ENCODE measurements around the gene RAMAC.

RAMAC gene

DNA sequence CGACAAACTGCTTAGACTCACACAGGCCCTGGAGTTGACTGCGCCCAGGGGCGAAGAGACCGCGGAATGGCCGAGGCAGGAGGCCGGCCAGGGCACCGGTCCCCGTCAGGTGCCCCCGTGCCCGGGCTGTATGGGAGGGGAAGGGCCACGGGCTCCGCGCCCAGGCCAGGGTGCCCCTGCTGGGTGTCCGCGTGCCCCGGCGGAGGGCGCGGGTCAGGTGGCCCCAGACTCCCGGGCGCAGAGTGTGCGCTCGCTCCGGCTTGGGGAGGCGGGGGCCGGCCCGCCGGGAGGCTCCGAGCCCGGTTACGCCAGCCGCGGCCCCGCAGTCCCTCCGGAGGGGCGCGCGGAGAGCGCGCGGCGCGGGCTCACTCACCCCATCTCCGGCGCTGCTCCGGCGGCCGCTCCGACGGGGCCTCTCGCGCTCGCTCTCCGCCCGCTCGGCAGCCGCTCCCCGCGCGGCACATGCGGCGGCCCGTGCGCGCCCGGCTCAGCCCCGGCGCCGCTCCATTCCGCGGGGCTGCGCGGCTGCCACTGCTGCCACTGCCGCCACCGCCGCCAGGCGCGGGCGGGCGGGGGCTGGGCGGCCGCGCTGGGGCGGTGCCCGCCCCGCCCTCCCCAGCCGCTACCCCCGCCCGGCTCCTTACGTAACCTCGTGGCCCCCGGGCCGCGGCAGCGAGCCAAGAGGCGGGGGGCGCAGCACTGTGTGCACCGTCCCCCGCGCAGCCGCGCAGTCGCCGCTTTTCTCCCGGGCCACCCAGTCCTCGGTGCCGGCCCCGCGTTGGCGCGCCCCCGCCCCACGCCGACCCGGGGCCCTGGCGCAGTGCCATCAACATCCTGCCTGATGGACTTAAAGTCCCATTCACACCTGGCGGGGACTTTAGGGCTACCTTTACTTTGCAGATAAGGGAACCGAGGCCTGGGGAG, 33.6 kb upstream of the RAMAC start, which contains the start of gene HOMER2:
Gene HOMER2, minus strand, starts transcription at position 563 of the 924 bp plus-strand sequence. Its CDS starts 185 bp downstream, at position 378.
- in situ Hi-C loops (cut with MboI; ENCODE audit: low sequenced_read_pairs): no loop called here
- Histone ChIP-seq H3K9me3 (no peaks in the 10 kb centered on the region), H3K36me3 (replicated peaks) (no peaks in the 10 kb centered on the region), H3K27me3 (ENCODE audit: low read depth) (no peaks in the 10 kb centered on the region), H3K4me3 (peak within 1 kb of the TSS; percentile 55), H3K4me1 (peaks cover 19% of the 10 kb centered on the region)
- peak; percentile 58 to 83 for DNase-seq (ENCODE audit: low spot score in 2 of 2)

- no peaks in the 10 kb centered on the region for H3K36me3 ChIP-seq (replicated peaks)
- DNase-seq (ENCODE audit: low spot score in 2 of 2): no peak
- H3K4me3 ChIP-seq: no peak overlapping the region
- no peaks in the 10 kb centered on the region for H3K27me3 ChIP-seq (ENCODE audit: low read depth)
- in situ Hi-C loops (cut with MboI; ENCODE audit: low sequenced_read_pairs): no loop called here
- peaks cover 12% of the 10 kb centered on the region for H3K4me1 ChIP-seq
- H3K9me3 ChIP-seq: no peaks in the 10 kb centered on the region
Measured at GRCh38 chr15:82958638-82959037, 27.4 kb upstream of the RAMAC start.

DNA sequence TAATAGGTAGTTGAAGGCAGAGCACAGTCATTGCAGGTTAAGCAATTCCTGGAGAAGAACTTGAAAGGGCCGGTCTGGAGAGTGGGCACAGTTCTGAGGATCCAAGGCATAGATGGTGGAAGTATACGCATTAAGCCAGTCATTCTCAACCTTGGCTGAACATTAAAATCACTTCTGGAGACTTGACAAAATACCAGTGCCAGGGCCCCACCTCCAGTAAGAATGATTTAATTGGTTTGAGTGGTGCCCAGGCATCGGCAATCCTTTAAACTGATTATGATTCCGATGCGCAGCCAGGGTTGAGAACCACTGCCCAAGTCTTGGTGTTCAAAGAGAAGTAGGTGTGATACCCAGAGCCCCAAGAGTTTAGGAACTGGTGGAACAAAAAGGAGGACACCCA, 26.6 kb upstream of the RAMAC start:
- Histone ChIP-seq H3K4me1 (peaks cover 12% of the 10 kb centered on the region), H3K36me3 (replicated peaks) (no peaks in the 10 kb centered on the region), H3K27me3 (ENCODE audit: low read depth) (no peaks in the 10 kb centered on the region), H3K4me3 (no peak overlapping the region), H3K9me3 (no peaks in the 10 kb centered on the region)
- in situ Hi-C loops (cut with MboI; ENCODE audit: low sequenced_read_pairs): no loop called here
- no peak for DNase-seq (ENCODE audit: low spot score in 2 of 2)

DNA sequence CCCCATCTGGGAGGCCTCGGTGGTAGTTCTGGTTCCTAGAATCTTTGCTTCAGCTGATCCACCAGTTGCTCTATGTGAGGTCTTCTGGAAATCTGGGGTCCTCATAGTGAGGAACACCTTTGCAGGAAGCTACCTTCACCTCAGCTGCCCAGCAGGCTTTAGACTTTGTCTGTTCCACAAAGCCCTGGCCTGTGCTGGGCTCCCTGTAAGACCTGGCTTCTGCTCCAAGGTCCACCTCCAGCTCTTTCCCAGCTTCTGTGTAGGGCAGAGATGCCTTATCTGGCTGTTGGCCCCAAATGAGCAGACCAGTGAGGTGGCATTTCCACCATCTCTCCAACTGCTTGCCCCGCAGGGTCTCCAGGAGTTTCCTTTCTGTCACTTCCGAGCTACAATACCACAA, 25.2 kb upstream of the RAMAC start:
- no peak overlapping the region for H3K4me3 ChIP-seq
- in situ Hi-C loops (cut with MboI; ENCODE audit: low sequenced_read_pairs): no loop called here

GRCh38 chr15:82963471-82964341, 22.3 kb upstream of the RAMAC start:
- Histone ChIP-seq H3K4me3 (no peak overlapping the region), H3K9me3 (no peaks in the 10 kb centered on the region), H3K36me3 (replicated peaks) (no peaks in the 10 kb centered on the region), H3K4me1 (peaks cover 12% of the 10 kb centered on the region), H3K27me3 (ENCODE audit: low read depth) (no peaks in the 10 kb centered on the region)
- no peak for DNase-seq (ENCODE audit: low spot score in 2 of 2)
- in situ Hi-C loops (cut with MboI; ENCODE audit: low sequenced_read_pairs): no loop called here

More for the DNA sequence above, 25.2 kb upstream of the RAMAC start:
- Histone ChIP-seq H3K36me3 (replicated peaks) (no peaks in the 10 kb centered on the region), H3K9me3 (no peaks in the 10 kb centered on the region), H3K4me1 (peaks cover 12% of the 10 kb centered on the region), H3K27me3 (ENCODE audit: low read depth) (no peaks in the 10 kb centered on the region)
- no peak for DNase-seq (ENCODE audit: low spot score in 2 of 2)

DNA sequence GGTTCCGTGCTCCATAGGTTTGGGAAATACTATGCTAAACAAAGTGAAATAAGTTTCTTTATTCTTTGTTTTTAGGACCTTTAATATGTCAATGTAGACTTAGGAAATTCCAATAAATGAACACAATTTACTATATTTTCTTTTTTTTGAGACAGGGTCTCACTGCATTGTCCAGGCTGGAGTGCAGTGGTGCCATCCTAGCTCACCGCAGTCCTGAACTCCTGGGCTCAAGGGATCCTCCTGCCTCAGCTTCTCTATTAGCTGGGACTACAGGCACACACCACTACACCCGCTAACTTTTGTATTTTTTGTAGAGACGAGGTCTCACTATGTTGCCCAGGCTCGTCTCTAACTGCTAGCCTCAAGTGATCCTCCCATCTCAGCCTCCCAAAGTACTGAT, 21.1 kb upstream of the RAMAC start:
- Histone ChIP-seq H3K4me3 (no peak overlapping the region), H3K9me3 (no peaks in the 10 kb centered on the region), H3K36me3 (replicated peaks) (no peaks in the 10 kb centered on the region), H3K27me3 (ENCODE audit: low read depth) (no peaks in the 10 kb centered on the region), H3K4me1 (peaks cover 15% of the 10 kb centered on the region)
- no peak for DNase-seq (ENCODE audit: low spot score in 2 of 2)
- in situ Hi-C loops (cut with MboI; ENCODE audit: low sequenced_read_pairs): no loop called here

DNA sequence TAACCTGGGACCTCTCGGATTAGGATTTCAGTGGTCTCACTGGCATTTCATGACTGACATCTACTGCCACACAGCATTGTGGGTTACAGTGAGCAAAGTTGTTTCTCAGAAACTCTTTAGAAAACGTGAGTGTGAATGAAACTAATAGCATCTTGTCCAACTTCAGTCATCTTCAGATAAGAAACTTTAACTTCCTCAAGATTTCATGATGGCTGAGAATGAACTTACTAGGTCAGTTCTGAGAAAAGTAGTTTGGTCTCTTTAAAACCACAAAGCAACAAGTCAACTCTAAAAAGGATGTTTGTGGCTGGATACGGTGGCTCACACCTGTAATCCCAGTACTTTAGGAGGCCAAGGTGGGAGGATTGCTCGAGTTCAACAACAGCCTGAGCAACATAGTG, 19.3 kb upstream of the RAMAC start:
- Histone ChIP-seq H3K27me3 (ENCODE audit: low read depth) (no peaks in the 10 kb centered on the region), H3K4me1 (peaks cover 9% of the 10 kb centered on the region), H3K36me3 (replicated peaks) (no peaks in the 10 kb centered on the region), H3K9me3 (no peaks in the 10 kb centered on the region), H3K4me3 (no peak overlapping the region)
- no peak for DNase-seq (ENCODE audit: low spot score in 2 of 2)
- in situ Hi-C loops (cut with MboI; ENCODE audit: low sequenced_read_pairs): no loop called here

DNA sequence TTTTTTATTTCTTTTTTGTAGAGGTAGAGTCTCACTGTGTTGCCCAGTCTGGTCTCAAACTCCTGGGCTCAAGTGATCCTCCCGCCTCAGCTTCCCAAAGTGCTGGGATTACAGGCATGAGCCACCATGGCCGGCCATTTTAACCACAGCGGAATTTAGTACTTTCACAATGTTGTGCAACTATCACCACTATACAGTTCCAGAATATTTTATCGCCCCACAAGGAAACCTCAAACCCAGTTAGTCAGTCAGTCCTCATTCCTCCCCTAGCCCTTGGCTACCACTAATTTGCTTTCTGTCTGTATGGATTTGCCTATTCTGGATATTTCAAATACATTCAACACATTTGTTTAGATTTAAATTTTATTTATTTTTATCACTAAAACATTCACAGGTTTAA, 17.9 kb upstream of the RAMAC start:
- DNase-seq (ENCODE audit: low spot score in 2 of 2): no peak
- Histone ChIP-seq H3K27me3 (ENCODE audit: low read depth) (no peaks in the 10 kb centered on the region), H3K9me3 (no peaks in the 10 kb centered on the region), H3K36me3 (replicated peaks) (no peaks in the 10 kb centered on the region), H3K4me3 (no peak overlapping the region), H3K4me1 (peaks cover 6% of the 10 kb centered on the region)
- in situ Hi-C loops (cut with MboI; ENCODE audit: low sequenced_read_pairs): no loop called here

GRCh38 chr15:82969353-82969752, 16.7 kb upstream of the RAMAC start:
- Histone ChIP-seq H3K36me3 (replicated peaks) (no peaks in the 10 kb centered on the region), H3K27me3 (ENCODE audit: low read depth) (no peaks in the 10 kb centered on the region), H3K4me3 (no peak overlapping the region), H3K9me3 (no peaks in the 10 kb centered on the region), H3K4me1 (peaks cover 6% of the 10 kb centered on the region)
- in situ Hi-C loops (cut with MboI; ENCODE audit: low sequenced_read_pairs): no loop called here
- DNase-seq (ENCODE audit: low spot score in 2 of 2): no peak

GRCh38 chr15:82970078-82970686, 15.8 kb upstream of the RAMAC start:
- no peak for DNase-seq (ENCODE audit: low spot score in 2 of 2)
- no peaks in the 10 kb centered on the region for H3K36me3 ChIP-seq (replicated peaks)
- H3K9me3 ChIP-seq: no peaks in the 10 kb centered on the region
- H3K27me3 ChIP-seq (ENCODE audit: low read depth): no peaks in the 10 kb centered on the region
- no peak overlapping the region for H3K4me3 ChIP-seq
- peaks cover 6% of the 10 kb centered on the region for H3K4me1 ChIP-seq
- in situ Hi-C loops (cut with MboI; ENCODE audit: low sequenced_read_pairs): no loop called here

DNA sequence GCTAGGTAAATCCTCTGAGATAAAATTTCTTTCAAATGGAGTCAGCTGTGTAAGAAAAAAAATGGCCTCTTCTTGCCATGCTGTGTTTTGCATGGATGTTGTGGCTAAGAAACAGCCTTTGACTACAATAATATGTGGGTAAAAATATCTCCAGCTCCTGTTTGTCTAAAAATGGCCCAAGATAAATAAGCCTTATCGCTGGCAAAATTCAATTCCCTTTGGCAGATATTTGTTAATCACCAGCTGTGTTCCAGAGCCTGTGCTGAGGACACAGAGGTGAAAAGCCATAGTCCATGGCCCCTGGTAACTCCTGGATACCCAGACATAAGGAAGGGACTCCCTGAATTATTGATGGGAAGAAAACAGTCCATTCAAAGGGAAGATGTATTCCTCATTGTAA, 15.3 kb upstream of the RAMAC start:
- H3K27me3 ChIP-seq (ENCODE audit: low read depth): no peaks in the 10 kb centered on the region
- in situ Hi-C loops (cut with MboI; ENCODE audit: low sequenced_read_pairs): no loop called here

GRCh38 chr15:82971218-82971984, 14.6 kb upstream of the RAMAC start:
- Histone ChIP-seq H3K27me3 (ENCODE audit: low read depth) (no peaks in the 10 kb centered on the region), H3K36me3 (replicated peaks) (no peaks in the 10 kb centered on the region), H3K4me1 (peaks cover 6% of the 10 kb centered on the region), H3K4me3 (no peak overlapping the region), H3K9me3 (no peaks in the 10 kb centered on the region)
- no peak for DNase-seq (ENCODE audit: low spot score in 2 of 2)
- in situ Hi-C loops (cut with MboI; ENCODE audit: low sequenced_read_pairs): no loop called here

More for the DNA sequence above, 15.3 kb upstream of the RAMAC start:
- H3K9me3 ChIP-seq: no peaks in the 10 kb centered on the region
- DNase-seq (ENCODE audit: low spot score in 2 of 2): no peak
- H3K36me3 ChIP-seq (replicated peaks): no peaks in the 10 kb centered on the region
- H3K4me3 ChIP-seq: no peak overlapping the region
- H3K4me1 ChIP-seq: peaks cover 6% of the 10 kb centered on the region

- peaks cover 6% of the 10 kb centered on the region for H3K4me1 ChIP-seq
- H3K4me3 ChIP-seq: no peak overlapping the region
- H3K9me3 ChIP-seq: no peaks in the 10 kb centered on the region
- no peaks in the 10 kb centered on the region for H3K27me3 ChIP-seq (ENCODE audit: low read depth)
- no peaks in the 10 kb centered on the region for H3K36me3 ChIP-seq (replicated peaks)
- no peak for DNase-seq (ENCODE audit: low spot score in 2 of 2)
- in situ Hi-C loops (cut with MboI; ENCODE audit: low sequenced_read_pairs): no loop called here
Measured at GRCh38 chr15:82972990-82973389, 13.0 kb upstream of the RAMAC start.

All from HAP-1 (cell line).